ENCODE data around the gene FCHO1. TPM values are rescaled to one million over a fixed set of nuclear protein-coding genes. Genes with fewer than 3 reads are reported as not detected.

FCHO1 gene
- total RNA-seq, 2 experiments from 2014 or later: 54.3 to 54.5 TPM

DNA sequence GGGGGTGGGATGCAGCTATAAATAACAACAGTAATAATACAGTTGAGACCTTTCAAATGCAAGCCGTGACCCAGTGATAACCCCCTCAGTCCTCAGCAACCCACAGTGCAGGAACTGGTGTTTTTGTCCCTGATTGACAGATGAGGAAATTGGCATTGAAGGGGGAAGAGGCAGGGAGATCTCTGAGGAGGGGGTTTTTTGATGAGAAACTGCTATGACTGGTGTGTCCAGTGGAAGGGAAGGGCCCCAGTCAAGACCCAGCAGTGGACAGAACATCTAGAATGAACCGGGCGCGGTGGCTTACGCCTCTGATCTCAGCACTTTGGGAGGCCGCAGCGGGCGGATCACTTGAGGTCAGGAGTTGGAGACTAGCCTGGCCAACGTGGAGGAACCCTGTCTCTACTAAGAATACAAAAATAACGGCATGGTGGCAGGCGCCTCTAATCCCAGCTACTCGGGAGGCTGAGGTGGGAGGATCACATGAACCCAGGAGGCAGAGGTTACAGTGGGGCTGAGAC lies 30.1 kb upstream of the FCHO1 start:
- ChIA-PET CTCF (interaction anchor here (1.0 to 1.2 kb wide), 2 partner anchors 18 to 64 kb away, joined by 3 read pairs; no protein-coding TSS in a partner anchor), POLR2A (interaction anchor here (0.6 to 1.2 kb wide), 4 partner anchors 20 to 868 kb away, joined by 3 to 5 read pairs (median 3); partner anchors contain the start of gene JAK3)
- H3K4me3 Mint-ChIP-seq: peak overlapping the region; percentile 83
- DNase-seq: no peak
- peaks cover 14% of the 10 kb centered on the region for H3K36me3 Mint-ChIP-seq
- H3K9me3 Mint-ChIP-seq: no peaks in the 10 kb centered on the region
- intact Hi-C loops (cut with micrococcal nuclease): no loop called here
- H3K4me1 Mint-ChIP-seq (ENCODE audit: low read depth): peaks cover 30% of the 10 kb centered on the region
- no peaks in the 10 kb centered on the region for H3K27me3 Mint-ChIP-seq
- peak overlapping the region; percentile 47 for H3K27ac Mint-ChIP-seq

DNA sequence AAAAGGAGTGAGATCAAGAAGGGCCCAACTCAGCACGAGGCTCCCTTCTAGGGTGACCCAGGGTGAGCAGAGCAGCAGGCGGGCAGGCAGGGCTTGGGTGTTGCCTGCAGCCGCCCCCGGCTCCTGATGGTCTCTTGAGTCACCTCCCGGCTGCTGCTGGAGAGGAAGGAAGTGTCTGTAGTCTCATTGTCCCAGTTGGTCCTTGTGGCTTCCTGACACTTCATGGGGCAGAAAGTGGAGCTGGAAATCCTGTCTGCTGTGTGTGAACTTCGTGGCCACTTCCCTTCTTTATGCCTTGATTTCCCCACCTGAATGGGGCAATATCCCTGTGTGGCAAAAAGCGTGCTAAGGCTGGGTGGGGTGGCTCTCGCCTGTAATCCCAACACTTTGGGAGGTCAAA lies 29.5 kb upstream of the FCHO1 start:
- intact Hi-C loops (cut with micrococcal nuclease): no loop called here
- peak; percentile 44 for DNase-seq
- Mint-ChIP-seq H3K4me3 (no peak overlapping the region), H3K27me3 (no peaks in the 10 kb centered on the region), H3K9me3 (no peaks in the 10 kb centered on the region), H3K27ac (peak overlapping the region; percentile 47), H3K4me1 (ENCODE audit: low read depth) (peaks cover 30% of the 10 kb centered on the region), H3K36me3 (peaks cover 14% of the 10 kb centered on the region)
- ChIA-PET POLR2A (interaction anchor here (0.6 kb wide), 1 partner anchor 25 kb away, joined by 3 read pairs; no protein-coding TSS in a partner anchor), CTCF (interaction anchor here (1.4 kb wide), 1 partner anchor 18 kb away, joined by 3 read pairs; no protein-coding TSS in a partner anchor)

DNA sequence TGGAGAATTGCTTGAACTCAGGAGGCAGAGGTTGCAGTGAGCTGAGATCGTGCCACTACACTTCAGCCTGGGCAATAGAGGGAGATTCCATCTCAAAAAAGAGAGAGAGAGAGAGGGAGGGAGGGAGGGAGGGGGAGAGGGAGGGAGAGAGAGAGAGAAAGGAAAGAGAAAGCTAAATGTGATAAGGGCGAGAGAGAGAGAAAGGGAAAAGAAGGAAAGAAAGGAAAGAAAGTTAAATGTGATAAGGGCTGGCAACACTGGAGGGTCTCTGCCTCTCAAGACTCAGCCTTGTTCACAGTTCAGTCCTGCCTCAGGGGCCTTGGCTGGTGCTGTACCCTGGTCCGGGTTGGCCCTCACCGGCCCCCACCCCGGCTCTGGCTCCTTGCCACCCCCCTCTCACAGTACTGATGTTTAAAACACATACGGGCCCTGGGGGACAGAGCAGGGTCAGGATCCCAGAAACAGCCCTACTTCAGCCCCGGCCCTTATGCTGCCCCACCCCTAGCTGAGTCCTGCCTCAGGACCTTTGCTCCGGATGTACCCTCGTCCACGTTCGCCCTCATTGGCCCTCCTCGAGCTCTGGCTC lies 28.5 kb upstream of the FCHO1 start:
- no peak overlapping the region for H3K4me3 Mint-ChIP-seq
- H3K36me3 Mint-ChIP-seq: peaks cover 14% of the 10 kb centered on the region
- H3K27me3 Mint-ChIP-seq: no peaks in the 10 kb centered on the region
- ChIA-PET POLR2A (no interaction called here), CTCF (interaction anchor here (1.4 kb wide), 1 partner anchor 19 kb away, joined by 3 read pairs; no protein-coding TSS in a partner anchor)
- no peak for DNase-seq
- no peak overlapping the region for H3K27ac Mint-ChIP-seq
- intact Hi-C loops (cut with micrococcal nuclease): no loop called here
- H3K4me1 Mint-ChIP-seq (ENCODE audit: low read depth): peaks cover 30% of the 10 kb centered on the region
- no peaks in the 10 kb centered on the region for H3K9me3 Mint-ChIP-seq

DNA sequence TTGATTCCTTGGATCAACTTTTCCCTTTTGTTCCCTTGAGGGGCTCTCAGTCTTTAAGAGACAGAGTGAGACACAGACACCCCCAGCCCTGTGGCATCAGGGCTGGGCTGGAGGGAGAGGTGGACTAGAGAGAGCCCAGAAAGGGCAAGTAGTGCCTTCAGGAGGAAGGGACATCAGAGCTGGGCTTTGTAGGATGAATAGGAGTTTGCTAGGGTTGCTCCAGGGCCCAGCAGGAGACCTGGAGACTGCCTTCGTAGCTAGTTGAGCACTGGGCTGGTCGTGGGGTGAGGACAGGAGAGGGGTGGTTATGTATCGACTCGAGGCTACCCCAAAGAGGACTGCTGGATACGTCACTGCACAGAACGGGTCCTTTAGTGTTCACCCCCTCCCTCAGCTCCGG lies 26.6 kb upstream of the FCHO1 start:
- Mint-ChIP-seq H3K9me3 (no peaks in the 10 kb centered on the region), H3K36me3 (peaks cover 15% of the 10 kb centered on the region), H3K4me3 (no peak overlapping the region), H3K4me1 (ENCODE audit: low read depth) (peaks cover 23% of the 10 kb centered on the region), H3K27me3 (no peaks in the 10 kb centered on the region), H3K27ac (no peak overlapping the region)
- CTCF ChIA-PET: interaction anchor here (0.7 to 1.9 kb wide), 4 partner anchors 14 to 132 kb away, joined by 3 to 5 read pairs (median 3); no protein-coding TSS in a partner anchor
- intact Hi-C loops (cut with micrococcal nuclease): no loop called here
- POLR2A ChIA-PET: no interaction called here
- no peak for DNase-seq

DNA sequence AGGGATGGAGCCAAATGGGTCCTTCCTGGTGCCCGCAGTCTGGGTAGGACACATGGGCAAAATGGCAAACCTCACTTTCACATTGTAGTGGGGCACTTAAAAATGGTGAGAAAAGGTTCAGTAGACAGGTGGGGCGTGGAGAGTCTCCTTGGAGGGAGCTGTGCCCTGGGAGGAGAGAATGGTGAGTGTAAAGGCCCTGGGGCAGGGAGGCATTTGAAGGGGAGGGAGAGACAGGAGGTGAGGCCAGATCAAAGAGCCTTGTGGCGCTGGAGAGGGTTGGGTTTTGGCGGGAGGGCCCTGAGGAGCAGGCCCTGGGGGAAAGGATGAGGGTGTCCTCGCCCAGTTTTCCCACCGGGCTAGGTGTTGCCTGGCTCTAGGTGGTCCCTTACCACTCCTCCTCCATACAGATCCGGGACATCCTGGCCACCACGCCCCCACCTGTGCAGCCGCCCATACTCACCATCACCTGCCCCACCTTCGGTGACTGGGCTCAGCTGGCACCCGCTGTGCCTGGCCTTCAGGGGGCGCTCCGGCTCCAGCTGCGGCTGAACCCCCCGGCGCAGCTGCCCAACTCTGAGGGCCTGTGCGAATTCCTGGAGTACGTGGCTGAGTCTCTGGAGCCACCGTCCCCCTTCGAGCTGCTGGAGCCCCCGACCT lies 25.7 kb upstream of the FCHO1 start:
- POLR2A ChIA-PET: no interaction called here
- no peak overlapping the region for H3K27ac Mint-ChIP-seq

DNA sequence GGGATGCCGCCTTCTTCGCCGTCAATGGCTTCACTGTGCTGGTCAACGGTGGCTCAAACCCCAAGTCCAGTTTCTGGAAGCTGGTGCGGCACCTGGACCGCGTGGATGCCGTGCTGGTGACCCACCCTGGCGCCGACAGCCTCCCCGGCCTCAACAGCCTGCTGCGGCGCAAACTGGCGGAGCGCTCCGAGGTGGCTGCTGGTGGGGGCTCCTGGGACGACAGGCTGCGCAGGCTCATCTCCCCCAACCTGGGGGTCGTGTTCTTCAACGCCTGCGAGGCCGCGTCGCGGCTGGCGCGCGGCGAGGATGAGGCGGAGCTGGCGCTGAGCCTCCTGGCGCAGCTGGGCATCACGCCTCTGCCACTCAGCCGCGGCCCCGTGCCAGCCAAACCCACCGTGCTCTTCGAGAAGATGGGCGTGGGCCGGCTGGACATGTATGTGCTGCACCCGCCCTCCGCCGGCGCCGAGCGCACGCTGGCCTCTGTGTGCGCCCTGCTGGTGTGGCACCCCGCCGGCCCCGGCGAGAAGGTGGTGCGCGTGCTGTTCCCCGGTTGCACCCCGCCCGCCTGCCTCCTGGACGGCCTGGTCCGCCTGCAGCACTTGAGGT lies 25.0 kb upstream of the FCHO1 start:
- Mint-ChIP-seq H3K36me3 (peaks cover 28% of the 10 kb centered on the region), H3K27ac (no peak overlapping the region), H3K27me3 (no peaks in the 10 kb centered on the region), H3K4me1 (ENCODE audit: low read depth) (peaks cover 22% of the 10 kb centered on the region), H3K9me3 (no peaks in the 10 kb centered on the region), H3K4me3 (no peak overlapping the region)
- DNase-seq: no peak
- CTCF ChIA-PET: interaction anchor here (1.0 to 1.9 kb wide), 5 partner anchors 22 to 129 kb away, joined by 3 to 6 read pairs (median 3); no protein-coding TSS in a partner anchor
- intact Hi-C loops (cut with micrococcal nuclease): no loop called here
- POLR2A ChIA-PET: no interaction called here

More for the DNA sequence above, 25.7 kb upstream of the FCHO1 start:
- Mint-ChIP-seq H3K36me3 (peaks cover 21% of the 10 kb centered on the region), H3K9me3 (no peaks in the 10 kb centered on the region), H3K4me1 (ENCODE audit: low read depth) (peaks cover 23% of the 10 kb centered on the region), H3K4me3 (no peak overlapping the region), H3K27me3 (no peaks in the 10 kb centered on the region)
- CTCF ChIA-PET: interaction anchor here (0.6 to 1.9 kb wide), 8 partner anchors 13 to 131 kb away, joined by 3 to 6 read pairs (median 3); no protein-coding TSS in a partner anchor
- intact Hi-C loops (cut with micrococcal nuclease): no loop called here
- peak; percentile 25 for DNase-seq

DNA sequence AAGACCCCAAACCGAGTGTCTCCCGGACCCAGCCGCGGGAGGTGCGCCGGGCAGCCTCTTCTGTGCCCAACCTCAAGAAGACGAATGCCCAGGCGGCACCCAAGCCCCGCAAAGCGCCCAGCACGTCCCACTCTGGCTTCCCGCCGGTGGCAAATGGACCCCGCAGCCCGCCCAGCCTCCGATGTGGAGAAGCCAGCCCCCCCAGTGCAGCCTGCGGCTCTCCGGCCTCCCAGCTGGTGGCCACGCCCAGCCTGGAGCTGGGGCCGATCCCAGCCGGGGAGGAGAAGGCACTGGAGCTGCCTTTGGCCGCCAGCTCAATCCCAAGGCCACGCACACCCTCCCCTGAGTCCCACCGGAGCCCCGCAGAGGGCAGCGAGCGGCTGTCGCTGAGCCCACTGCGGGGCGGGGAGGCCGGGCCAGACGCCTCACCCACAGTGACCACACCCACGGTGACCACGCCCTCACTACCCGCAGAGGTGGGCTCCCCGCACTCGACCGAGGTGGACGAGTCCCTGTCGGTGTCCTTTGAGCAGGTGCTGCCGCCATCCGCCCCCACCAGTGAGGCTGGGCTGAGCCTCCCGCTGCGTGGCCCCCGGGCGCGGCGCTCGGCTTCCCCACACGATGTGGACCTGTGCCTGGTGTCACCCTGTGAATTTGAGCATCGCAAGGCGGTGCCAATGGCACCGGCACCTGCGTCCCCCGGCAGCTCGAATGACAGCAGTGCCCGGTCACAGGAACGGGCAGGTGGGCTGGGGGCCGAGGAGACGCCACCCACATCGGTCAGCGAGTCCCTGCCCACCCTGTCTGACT lies 24.1 kb upstream of the FCHO1 start:
- Mint-ChIP-seq H3K36me3 (peaks cover 30% of the 10 kb centered on the region), H3K27me3 (no peaks in the 10 kb centered on the region), H3K4me3 (no peak overlapping the region), H3K27ac (no peak overlapping the region), H3K4me1 (ENCODE audit: low read depth) (peaks cover 18% of the 10 kb centered on the region), H3K9me3 (no peaks in the 10 kb centered on the region)
- CTCF ChIA-PET: no interaction called here
- intact Hi-C loops (cut with micrococcal nuclease): no loop called here
- DNase-seq: no peak
- POLR2A ChIA-PET: no interaction called here

DNA sequence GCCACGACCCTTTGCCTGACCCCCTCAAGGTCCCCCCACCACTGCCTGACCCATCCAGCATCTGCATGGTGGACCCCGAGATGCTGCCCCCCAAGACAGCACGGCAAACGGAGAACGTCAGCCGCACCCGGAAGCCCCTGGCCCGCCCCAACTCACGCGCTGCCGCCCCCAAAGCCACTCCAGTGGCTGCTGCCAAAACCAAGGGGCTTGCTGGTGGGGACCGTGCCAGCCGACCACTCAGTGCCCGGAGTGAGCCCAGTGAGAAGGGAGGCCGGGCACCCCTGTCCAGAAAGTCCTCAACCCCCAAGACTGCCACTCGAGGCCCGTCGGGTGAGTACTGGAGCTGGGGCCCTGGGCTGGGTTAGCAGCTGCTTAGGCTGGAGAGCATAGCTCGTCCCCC lies 23.4 kb upstream of the FCHO1 start:
- Mint-ChIP-seq H3K4me1 (ENCODE audit: low read depth) (peaks cover 18% of the 10 kb centered on the region), H3K4me3 (no peak overlapping the region), H3K9me3 (no peaks in the 10 kb centered on the region), H3K27me3 (no peaks in the 10 kb centered on the region), H3K27ac (no peak overlapping the region), H3K36me3 (peaks cover 36% of the 10 kb centered on the region)
- ChIA-PET POLR2A (no interaction called here), CTCF (interaction anchor here (0.6 kb wide), 1 partner anchor 336 kb away, joined by 3 read pairs; no protein-coding TSS in a partner anchor)
- DNase-seq: no peak
- intact Hi-C loops (cut with micrococcal nuclease): no loop called here

DNA sequence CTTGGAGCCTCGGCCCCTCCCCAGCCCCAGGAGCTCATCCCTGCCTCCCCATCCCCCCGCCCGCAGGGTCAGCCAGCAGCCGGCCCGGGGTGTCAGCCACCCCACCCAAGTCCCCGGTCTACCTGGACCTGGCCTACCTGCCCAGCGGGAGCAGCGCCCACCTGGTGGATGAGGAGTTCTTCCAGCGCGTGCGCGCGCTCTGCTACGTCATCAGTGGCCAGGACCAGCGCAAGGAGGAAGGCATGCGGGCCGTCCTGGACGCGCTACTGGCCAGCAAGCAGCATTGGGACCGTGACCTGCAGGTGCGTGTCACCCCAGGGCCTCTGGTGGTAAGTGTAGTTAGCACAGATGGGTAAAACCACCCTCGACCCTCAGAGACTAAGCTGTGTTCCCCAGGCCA lies 18.1 kb upstream of the FCHO1 start:
- no peak for DNase-seq
- Mint-ChIP-seq H3K27ac (no peak overlapping the region), H3K4me3 (no peak overlapping the region), H3K9me3 (no peaks in the 10 kb centered on the region), H3K27me3 (no peaks in the 10 kb centered on the region), H3K4me1 (ENCODE audit: low read depth) (peaks cover 18% of the 10 kb centered on the region), H3K36me3 (peaks cover 42% of the 10 kb centered on the region)
- ChIA-PET POLR2A (interaction anchor here (0.6 kb wide), 1 partner anchor 14 kb away, joined by 3 read pairs; the partner anchor contains the start of gene MAP1S), CTCF (interaction anchor here (0.6 to 1.4 kb wide), 2 partner anchors 28 to 169 kb away, joined by 3 to 5 read pairs; no protein-coding TSS in a partner anchor)
- intact Hi-C loops (cut with micrococcal nuclease): no loop called here

DNA sequence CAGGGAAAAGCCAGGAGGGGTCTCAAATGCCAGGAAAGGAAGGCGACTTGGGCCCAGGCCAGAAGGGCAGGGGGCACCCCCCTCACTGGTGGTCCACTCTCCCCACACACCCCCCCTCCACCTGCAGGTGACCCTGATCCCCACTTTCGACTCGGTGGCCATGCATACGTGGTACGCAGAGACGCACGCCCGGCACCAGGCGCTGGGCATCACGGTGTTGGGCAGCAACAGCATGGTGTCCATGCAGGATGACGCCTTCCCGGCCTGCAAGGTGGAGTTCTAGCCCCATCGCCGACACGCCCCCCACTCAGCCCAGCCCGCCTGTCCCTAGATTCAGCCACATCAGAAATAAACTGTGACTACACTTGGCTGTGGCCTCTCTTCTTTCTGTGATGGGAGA lies 17.1 kb upstream of the FCHO1 start:
- Mint-ChIP-seq H3K4me3 (no peak overlapping the region), H3K27ac (no peak overlapping the region), H3K9me3 (no peaks in the 10 kb centered on the region), H3K4me1 (ENCODE audit: low read depth) (peaks cover 21% of the 10 kb centered on the region), H3K27me3 (no peaks in the 10 kb centered on the region), H3K36me3 (peaks cover 44% of the 10 kb centered on the region)
- intact Hi-C loops (cut with micrococcal nuclease): no loop called here
- POLR2A ChIA-PET: no interaction called here
- CTCF ChIA-PET: no interaction called here
- no peak for DNase-seq

DNA sequence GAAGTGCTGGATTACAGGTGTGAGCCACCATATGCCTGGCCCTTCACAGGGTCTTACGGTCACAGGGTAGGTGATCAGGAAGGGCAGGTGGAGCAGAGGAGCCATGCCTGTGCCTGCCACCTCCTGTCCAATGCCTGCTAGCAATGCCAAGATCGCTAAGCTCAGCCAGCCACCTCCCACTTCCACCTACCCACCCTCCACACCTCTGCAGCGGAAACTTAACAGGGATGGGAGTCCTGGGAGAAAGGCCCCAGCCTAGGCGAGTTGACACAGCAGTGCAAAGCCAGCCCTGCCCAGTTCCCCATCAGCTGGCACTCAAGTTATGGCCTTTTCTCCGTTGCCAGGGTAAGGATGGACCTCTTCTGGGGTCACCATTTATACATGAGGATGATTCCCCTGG lies 15.9 kb upstream of the FCHO1 start:
- H3K27ac Mint-ChIP-seq: no peak overlapping the region
- no peak overlapping the region for H3K4me3 Mint-ChIP-seq
- CTCF ChIA-PET: no interaction called here
- H3K36me3 Mint-ChIP-seq: peaks cover 38% of the 10 kb centered on the region
- no peaks in the 10 kb centered on the region for H3K27me3 Mint-ChIP-seq
- no peak for DNase-seq
- peaks cover 21% of the 10 kb centered on the region for H3K4me1 Mint-ChIP-seq (ENCODE audit: low read depth)
- intact Hi-C loops (cut with micrococcal nuclease): no loop called here
- POLR2A ChIA-PET: interaction anchor here (0.6 kb wide), 1 partner anchor 220 kb away, joined by 4 read pairs; no protein-coding TSS in a partner anchor
- H3K9me3 Mint-ChIP-seq: no peaks in the 10 kb centered on the region
